Neural cell (in vitro differentiated cells): ENCODE measurements around the gene ARMC9. TPM values are rescaled to one million over a fixed set of nuclear protein-coding genes. Genes with fewer than 3 reads are reported as not detected.

Source experiments
- H2AFZ ChIP-seq: fragments of 200-600, 300-800 bp; sonication (generic), shearing (Covaris generic); 2 replicates; pipeline ENCODE4 v1.6.0; 2014; ENCODE audit warnings: low read depth, mild to moderate bottlenecking, antibody characterized with exemption, low read length, moderate library complexity
- H3F3A ChIP-seq: fragments of 200-600 bp; shearing (Covaris generic); 2 replicates; pipeline ENCODE4 v1.6.1; 2016; ENCODE audit warnings: mild to moderate bottlenecking, moderate library complexity, mixed read lengths, antibody characterized with exemption, low read length; ENCODE audit not compliant: insufficient read depth, poor library complexity, severe bottlenecking
- H3K27ac ChIP-seq: fragments of 200-600, 300-800 bp; sonication (generic), shearing (Covaris generic); 2 replicates; pipeline ENCODE4 v1.5.1; 2014; ENCODE audit warnings: mild to moderate bottlenecking, low read length, moderate library complexity
- H3K27me3 ChIP-seq: fragments of 300-800, 200-600 bp; sonication (generic), shearing (Covaris generic); 2 replicates; pipeline ENCODE4 v1.6.0; 2014; ENCODE audit warnings: mild to moderate bottlenecking, low read depth, low read length, moderate library complexity; ENCODE audit not compliant: insufficient read depth
- H3K36me3 ChIP-seq: fragments of 300-800, 200-600 bp; sonication (generic), shearing (Covaris generic); 2 replicates; pipeline ENCODE4 v1.5.1; 2014; ENCODE audit warnings: mild to moderate bottlenecking, antibody characterized with exemption, low read length, moderate library complexity; ENCODE audit not compliant: insufficient read depth
- H3K4me2 ChIP-seq: fragments of 300-800, 200-600 bp; sonication (generic), shearing (Covaris generic); 2 replicates; pipeline ENCODE4 v1.6.0; 2014; ENCODE audit warnings: mild to moderate bottlenecking, low read length
- H3K4me3 ChIP-seq: fragments of 300-800, 200-600 bp; sonication (generic), shearing (Covaris generic); 2 replicates; pipeline ENCODE4 v1.5.1; 2014; ENCODE audit warnings: mild to moderate bottlenecking, low read length, moderate library complexity
- H3K79me2 ChIP-seq: fragments of 200-600 bp; shearing (Covaris generic); replicated peaks from 2 replicates; pipeline ENCODE4 v1.6.0; 2014; ENCODE audit warnings: mild to moderate bottlenecking, low read length, moderate library complexity; ENCODE audit not compliant: insufficient read depth
- H3K9ac ChIP-seq: fragments of 300-800, 200-600 bp; sonication (generic), shearing (Covaris generic); 2 replicates; pipeline ENCODE4 v1.6.1; 2016; ENCODE audit warnings: mild to moderate bottlenecking, low read length, mixed read lengths
- H3K9me2 ChIP-seq: fragments of 200-600 bp; shearing (Covaris generic); 2 replicates; pipeline ENCODE4 v1.6.1; 2016; ENCODE audit warnings: mild to moderate bottlenecking, low read length, mixed read lengths; ENCODE audit not compliant: insufficient read depth
- H3K9me3 ChIP-seq: fragments of 200-600, 300-800 bp; sonication (generic), shearing (Covaris generic); 2 replicates; pipeline ENCODE4 v1.6.1; 2016; ENCODE audit warnings: mild to moderate bottlenecking, mixed run types, low read length, moderate library complexity, mixed read lengths
- H4K20me1 ChIP-seq: fragments of 200-600 bp; shearing (Covaris generic); 2 replicates; pipeline ENCODE4 v1.6.1; 2016; ENCODE audit warnings: mild to moderate bottlenecking, mixed run types; ENCODE audit not compliant: insufficient read depth
- CTCF ChIP-seq: fragments of 450-650 bp; IDR thresholded peaks from 2 replicates; pipeline ENCODE4 v1.5.1; 2014; ENCODE audit warnings: antibody characterized with exemption, mild to moderate bottlenecking, moderate library complexity; ENCODE audit not compliant: poor library complexity, severe bottlenecking
- EP300 ChIP-seq: fragments of 450-650 bp; conservative IDR thresholded peaks from 2 replicates; pipeline ENCODE4 v1.6.1; 2014; ENCODE audit warnings: antibody characterized with exemption, mild to moderate bottlenecking, moderate library complexity; ENCODE audit not compliant: poor library complexity, severe bottlenecking
- EZH2 ChIP-seq: fragments of 200-600, 300-800 bp; shearing (Covaris generic), sonication (generic); IDR thresholded peaks from 2 replicates; pipeline ENCODE4 v1.6.1; 2014; ENCODE audit warnings: antibody characterized with exemption, low read length, borderline replicate concordance, mild to moderate bottlenecking; ENCODE audit not compliant: insufficient read depth, poor library complexity, severe bottlenecking
- MXI1 ChIP-seq: fragments of 450-650 bp; conservative IDR thresholded peaks from 2 replicates; pipeline ENCODE4 v1.6.1; 2014; ENCODE audit warnings: antibody characterized with exemption, mild to moderate bottlenecking; ENCODE audit not compliant: poor library complexity, severe bottlenecking
- POLR2AphosphoS5 ChIP-seq: IDR thresholded peaks from 2 replicates; pipeline ENCODE4 v1.6.1; 2012
- RAD21 ChIP-seq: fragments of 450-650 bp; conservative IDR thresholded peaks from 2 replicates; pipeline ENCODE4 v1.6.1; 2014; ENCODE audit warnings: antibody characterized with exemption, mild to moderate bottlenecking, moderate library complexity
- SMC3 ChIP-seq: fragments of 450-650 bp; conservative IDR thresholded peaks from 2 replicates; pipeline ENCODE4 v1.6.1; 2014; ENCODE audit warnings: antibody characterized with exemption, mild to moderate bottlenecking, moderate library complexity; ENCODE audit not compliant: poor library complexity
- TAF1 ChIP-seq: IDR thresholded peaks from 2 replicates; pipeline ENCODE4 v1.6.1; 2012; ENCODE audit warnings: low read depth
- polyA plus RNA-seq: library from polyadenylated mRNA; depleted of rRNA; stranded (reverse); fragments of >200 nt; gene quantifications from 2 replicates; pipeline ENCODE4 v1.2.3, GENCODE V29; 2014
- TF ChIP-seq, protein P1 (sequence below): IDR thresholded peaks from 2 replicates; pipeline ENCODE4 v1.6.1; 2012; ENCODE audit warnings: borderline replicate concordance

Gene ARMC9
- polyA plus RNA-seq, 1 donor from 2014 or later: 13.9 TPM

DNA sequence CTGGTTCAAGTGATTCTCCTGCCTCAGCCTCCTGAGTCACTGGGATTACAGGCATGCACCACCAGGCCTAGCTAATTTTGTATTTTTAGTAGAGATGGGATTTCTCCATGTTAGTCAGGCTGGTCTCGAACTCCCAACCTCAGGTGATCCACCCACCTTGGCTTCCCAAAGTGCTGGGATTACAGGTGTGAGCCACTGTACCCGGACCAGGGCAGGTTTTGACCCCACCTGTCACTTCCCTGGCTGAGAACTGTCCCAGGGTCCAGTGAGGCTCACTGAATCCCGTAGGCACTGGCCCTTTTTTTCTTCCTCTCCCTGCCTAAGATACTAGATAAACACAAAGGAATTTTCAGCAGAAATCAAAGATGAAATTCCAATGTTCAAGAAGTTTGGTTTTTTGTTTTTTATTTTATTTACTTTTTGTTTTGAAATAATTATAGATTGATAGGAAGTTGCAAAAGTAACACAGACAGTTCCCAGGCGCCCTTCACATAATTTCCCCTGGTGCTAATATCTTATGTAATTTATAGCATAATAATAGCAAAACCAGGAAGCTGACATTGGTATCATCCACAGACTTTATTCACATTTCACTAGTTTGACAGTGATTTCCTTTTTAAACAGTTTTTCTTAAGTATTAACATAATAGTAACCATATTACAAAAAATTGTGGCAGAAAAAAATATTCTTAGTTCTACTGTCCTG, 144.7 kb downstream of the ARMC9 start:
- no peak overlapping the region for H3K4me3 ChIP-seq
- H3K4me2 ChIP-seq: no peak overlapping the region
- no peaks in the 10 kb centered on the region for H3F3A ChIP-seq
- H3K9me3 ChIP-seq: no peaks in the 10 kb centered on the region
- H3K36me3 ChIP-seq: no peaks in the 10 kb centered on the region
- no peaks in the 10 kb centered on the region for H4K20me1 ChIP-seq
- H3K27ac ChIP-seq: no peak overlapping the region
- no peak overlapping the region for H3K9ac ChIP-seq
- H3K27me3 ChIP-seq: no peaks in the 10 kb centered on the region
- no peaks in the 10 kb centered on the region for H3K79me2 ChIP-seq
- no peak for TF ChIP-seq RAD21
- TF ChIP-seq EP300: no peak
- H2AFZ ChIP-seq: no peak overlapping the region
- H3K9me2 ChIP-seq: no peaks in the 10 kb centered on the region

DNA sequence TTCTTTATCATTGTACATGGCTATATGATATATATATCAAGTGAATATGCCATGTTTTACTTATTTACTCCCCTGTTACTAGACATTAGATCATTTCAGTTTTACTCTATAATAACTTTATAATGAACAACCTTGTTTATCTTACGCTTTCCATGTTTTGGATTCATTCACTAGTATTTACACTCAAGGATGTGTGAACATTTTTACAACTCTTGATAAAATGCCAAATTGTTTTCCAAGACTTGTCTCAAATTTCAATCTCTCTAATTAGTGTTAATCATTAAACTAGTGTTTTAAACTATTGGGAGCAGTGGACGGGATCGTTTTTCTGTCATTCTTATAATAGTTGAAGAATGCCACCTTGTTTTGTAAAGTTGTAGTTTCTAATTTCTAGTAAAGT, 145.6 kb downstream of the ARMC9 start:
- H3K36me3 ChIP-seq: no peaks in the 10 kb centered on the region
- no peaks in the 10 kb centered on the region for H3F3A ChIP-seq
- H3K27me3 ChIP-seq: no peaks in the 10 kb centered on the region
- H3K4me3 ChIP-seq: no peak overlapping the region
- no peak overlapping the region for H3K9ac ChIP-seq
- no peak overlapping the region for H3K4me2 ChIP-seq
- no peak for TF ChIP-seq SMC3
- no peak for TF ChIP-seq MXI1
- TF ChIP-seq, protein P1, sequence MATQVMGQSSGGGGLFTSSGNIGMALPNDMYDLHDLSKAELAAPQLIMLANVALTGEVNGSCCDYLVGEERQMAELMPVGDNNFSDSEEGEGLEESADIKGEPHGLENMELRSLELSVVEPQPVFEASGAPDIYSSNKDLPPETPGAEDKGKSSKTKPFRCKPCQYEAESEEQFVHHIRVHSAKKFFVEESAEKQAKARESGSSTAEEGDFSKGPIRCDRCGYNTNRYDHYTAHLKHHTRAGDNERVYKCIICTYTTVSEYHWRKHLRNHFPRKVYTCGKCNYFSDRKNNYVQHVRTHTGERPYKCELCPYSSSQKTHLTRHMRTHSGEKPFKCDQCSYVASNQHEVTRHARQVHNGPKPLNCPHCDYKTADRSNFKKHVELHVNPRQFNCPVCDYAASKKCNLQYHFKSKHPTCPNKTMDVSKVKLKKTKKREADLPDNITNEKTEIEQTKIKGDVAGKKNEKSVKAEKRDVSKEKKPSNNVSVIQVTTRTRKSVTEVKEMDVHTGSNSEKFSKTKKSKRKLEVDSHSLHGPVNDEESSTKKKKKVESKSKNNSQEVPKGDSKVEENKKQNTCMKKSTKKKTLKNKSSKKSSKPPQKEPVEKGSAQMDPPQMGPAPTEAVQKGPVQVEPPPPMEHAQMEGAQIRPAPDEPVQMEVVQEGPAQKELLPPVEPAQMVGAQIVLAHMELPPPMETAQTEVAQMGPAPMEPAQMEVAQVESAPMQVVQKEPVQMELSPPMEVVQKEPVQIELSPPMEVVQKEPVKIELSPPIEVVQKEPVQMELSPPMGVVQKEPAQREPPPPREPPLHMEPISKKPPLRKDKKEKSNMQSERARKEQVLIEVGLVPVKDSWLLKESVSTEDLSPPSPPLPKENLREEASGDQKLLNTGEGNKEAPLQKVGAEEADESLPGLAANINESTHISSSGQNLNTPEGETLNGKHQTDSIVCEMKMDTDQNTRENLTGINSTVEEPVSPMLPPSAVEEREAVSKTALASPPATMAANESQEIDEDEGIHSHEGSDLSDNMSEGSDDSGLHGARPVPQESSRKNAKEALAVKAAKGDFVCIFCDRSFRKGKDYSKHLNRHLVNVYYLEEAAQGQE: no peak
- no peak for TF ChIP-seq EP300
- TF ChIP-seq EZH2: no peak
- no peak overlapping the region for H2AFZ ChIP-seq
- H3K9me2 ChIP-seq: no peaks in the 10 kb centered on the region
- no peaks in the 10 kb centered on the region for H3K79me2 ChIP-seq
- no peak overlapping the region for H3K27ac ChIP-seq
- no peaks in the 10 kb centered on the region for H4K20me1 ChIP-seq
- no peaks in the 10 kb centered on the region for H3K9me3 ChIP-seq

DNA sequence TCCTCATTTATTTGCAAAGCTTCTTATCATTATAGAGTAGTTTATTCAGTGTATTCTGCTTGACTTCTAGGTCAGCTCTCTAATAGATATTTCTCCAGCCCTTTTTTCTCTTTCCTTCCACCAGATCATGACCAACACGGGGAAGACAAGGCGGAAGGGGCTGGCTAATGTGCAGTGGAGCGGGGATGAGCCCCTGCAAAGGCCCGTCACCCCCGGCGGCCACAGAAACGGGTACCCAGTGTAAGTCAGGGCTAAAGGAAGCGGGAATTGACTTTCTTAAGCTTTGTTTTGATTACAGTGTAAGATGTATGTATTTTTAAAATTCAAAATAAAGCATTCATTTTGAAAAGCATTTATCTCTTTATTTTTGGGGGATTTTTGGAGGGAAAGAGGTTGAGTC, 146.4 kb downstream of the ARMC9 start:
- no peak overlapping the region for H3K4me3 ChIP-seq
- H4K20me1 ChIP-seq: no peaks in the 10 kb centered on the region
- H3K9me2 ChIP-seq: no peaks in the 10 kb centered on the region
- no peaks in the 10 kb centered on the region for H3K27me3 ChIP-seq
- H3K36me3 ChIP-seq: no peaks in the 10 kb centered on the region
- no peak overlapping the region for H2AFZ ChIP-seq
- no peak overlapping the region for H3K27ac ChIP-seq
- no peaks in the 10 kb centered on the region for H3K9me3 ChIP-seq
- TF ChIP-seq, protein P1: no peak
- no peak for TF ChIP-seq MXI1
- no peak for TF ChIP-seq TAF1
- no peak for TF ChIP-seq SMC3
- TF ChIP-seq CTCF: no peak
- no peak for TF ChIP-seq EP300
- TF ChIP-seq EZH2: no peak
- no peak for TF ChIP-seq POLR2AphosphoS5
- TF ChIP-seq RAD21: no peak
- H3K9ac ChIP-seq: no peak overlapping the region
- H3F3A ChIP-seq: no peaks in the 10 kb centered on the region
- H3K79me2 ChIP-seq: no peaks in the 10 kb centered on the region
- no peak overlapping the region for H3K4me2 ChIP-seq
